WI38 (cell line): ENCODE results near the gene NAA38.
A peak's percentile ranks its signal among the peaks of the same experiment; 100 is the strongest.

ENCODE experiments used
- H3K4me3 ChIP-seq: 2 replicates; pipeline ENCODE4 v1.5.1; 2011; ENCODE audit warnings: low read depth, mild to moderate bottlenecking, control low read depth, low read length
- CTCF ChIP-seq: IDR thresholded peaks from 2 replicates; pipeline ENCODE4 v1.5.1; 2012; ENCODE audit warnings: low read depth, mild to moderate bottlenecking, control low read depth, low read length

The NAA38 gene

DNA sequence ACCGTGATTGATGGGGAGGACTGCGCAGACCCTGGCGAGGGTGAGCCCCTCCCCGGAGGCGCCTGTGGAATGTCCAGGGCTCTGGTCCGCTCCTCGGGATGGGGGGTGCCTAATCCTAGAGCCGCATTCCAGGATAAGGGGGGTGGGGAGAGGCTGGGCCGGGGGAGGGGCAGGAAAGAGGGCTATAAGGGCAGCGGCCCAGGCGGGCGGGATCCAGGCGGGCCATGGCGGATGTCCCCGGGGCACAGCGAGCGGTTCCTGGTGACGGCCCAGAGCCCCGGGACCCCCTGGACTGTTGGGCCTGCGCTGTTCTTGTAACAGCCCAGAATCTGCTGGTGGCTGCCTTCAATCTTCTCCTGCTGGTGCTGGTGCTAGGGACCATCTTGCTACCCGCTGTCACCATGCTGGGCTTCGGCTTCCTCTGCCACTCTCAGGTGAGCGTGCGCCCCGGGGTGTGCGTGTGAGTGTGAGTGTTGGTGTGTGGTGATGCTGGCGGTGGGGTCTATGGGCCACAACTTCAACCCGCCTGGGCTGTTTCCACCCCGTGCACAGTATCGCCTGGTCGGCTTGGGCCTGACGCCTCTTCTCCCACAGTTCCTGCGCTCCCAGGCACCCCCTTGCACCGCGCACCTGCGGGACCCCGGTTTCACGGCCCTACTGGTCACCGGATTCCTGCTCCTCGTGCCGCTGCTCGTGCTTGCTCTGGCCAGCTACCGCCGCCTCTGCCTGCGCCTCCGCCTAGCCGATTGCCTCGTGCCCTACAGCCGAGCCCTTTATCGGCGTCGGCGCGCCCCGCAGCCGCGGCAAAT lies 2.3 kb downstream of the NAA38 start, which contains the start of gene TMEM88:
TMEM88 (plus strand) TSS at position 216 of the 809 bp plus-strand sequence; CDS start at position 225, 9 bp downstream.
- TF ChIP-seq CTCF, result no peak
- peak within 1 kb of the TSS; percentile 80; the same call in 1 of the 2 replicates for H3K4me3 ChIP-seq

DNA sequence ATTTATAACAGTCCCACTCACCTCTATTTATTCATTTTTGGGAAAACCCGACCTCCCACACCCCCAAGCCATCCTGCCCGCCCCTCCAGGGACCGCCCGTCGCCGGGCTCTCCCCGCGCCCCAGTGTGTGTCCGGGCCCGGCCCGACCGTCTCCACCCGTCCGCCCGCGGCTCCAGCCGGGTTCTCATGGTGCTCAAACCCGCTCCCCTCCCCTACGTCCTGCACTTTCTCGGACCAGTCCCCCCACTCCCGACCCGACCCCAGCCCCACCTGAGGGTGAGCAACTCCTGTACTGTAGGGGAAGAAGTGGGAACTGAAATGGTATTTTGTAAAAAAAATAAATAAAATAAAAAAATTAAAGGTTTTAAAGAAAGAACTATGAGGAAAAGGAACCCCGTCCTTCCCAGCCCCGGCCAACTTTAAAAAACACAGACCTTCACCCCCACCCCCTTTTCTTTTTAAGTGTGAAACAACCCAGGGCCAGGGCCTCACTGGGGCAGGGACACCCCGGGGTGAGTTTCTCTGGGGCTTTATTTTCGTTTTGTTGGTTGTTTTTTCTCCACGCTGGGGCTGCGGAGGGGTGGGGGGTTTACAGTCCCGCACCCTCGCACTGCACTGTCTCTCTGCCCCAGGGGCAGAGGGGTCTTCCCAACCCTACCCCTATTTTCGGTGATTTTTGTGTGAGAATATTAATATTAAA lies 3.1 kb downstream of the NAA38 start:
- H3K4me3 ChIP-seq, result no peak overlapping the region

GRCh38 chr17:7853691-7854038 lies 3.7 kb downstream of the NAA38 start:
- no peak overlapping the region for H3K4me3 ChIP-seq
- no peak for TF ChIP-seq CTCF

More for the DNA sequence above, 3.1 kb downstream of the NAA38 start:
- no peak for TF ChIP-seq CTCF

DNA sequence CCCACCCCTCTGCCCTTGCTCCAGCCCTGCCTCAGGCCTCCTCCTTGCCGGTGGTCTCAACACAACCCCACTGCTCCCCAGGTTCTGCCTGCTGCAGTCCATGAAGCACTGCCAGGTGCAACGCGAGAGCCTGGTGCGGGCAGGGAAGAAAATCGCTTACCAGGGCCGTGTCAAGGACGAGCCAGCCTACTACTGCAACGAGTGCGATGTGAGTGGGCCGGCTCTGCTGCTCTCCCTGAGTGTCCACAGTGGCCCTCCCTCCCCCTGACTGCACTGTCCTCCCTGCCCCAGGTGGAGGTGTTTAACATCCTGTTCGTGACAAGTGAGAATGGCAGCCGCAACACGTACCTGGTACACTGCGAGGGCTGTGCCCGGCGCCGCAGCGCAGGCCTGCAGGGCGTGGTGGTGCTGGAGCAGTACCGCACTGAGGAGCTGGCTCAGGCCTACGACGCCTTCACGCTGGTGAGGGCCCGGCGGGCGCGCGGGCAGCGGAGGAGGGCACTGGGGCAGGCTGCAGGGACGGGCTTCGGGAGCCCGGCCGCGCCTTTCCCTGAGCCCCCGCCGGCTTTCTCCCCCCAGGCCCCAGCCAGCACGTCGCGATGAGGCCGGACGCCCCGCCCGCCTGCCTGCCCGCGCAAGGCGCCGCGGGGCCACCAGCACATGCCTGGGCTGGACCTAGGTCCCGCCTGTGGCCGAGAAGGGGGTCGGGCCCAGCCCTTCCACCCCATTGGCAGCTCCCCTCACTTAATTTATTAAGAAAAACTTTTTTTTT lies 4.3 kb downstream of the NAA38 start:
- TF ChIP-seq CTCF, result no peak

GRCh38 chr17:7852262-7852670 lies 5.1 kb downstream of the NAA38 start:
- no peak overlapping the region for H3K4me3 ChIP-seq

More for the DNA sequence above, 4.3 kb downstream of the NAA38 start:
- no peak overlapping the region for H3K4me3 ChIP-seq

GRCh38 chr17:7851438-7852261 lies 5.7 kb downstream of the NAA38 start:
- TF ChIP-seq CTCF, result peak; percentile 90
- no peak overlapping the region for H3K4me3 ChIP-seq

More at GRCh38 chr17:7852262-7852670, 5.1 kb downstream of the NAA38 start:
- no peak for TF ChIP-seq CTCF
